Gastrocnemius medialis (tissue), 4 donors: ENCODE data around the gene FBXL7. TPM values are rescaled to one million over a fixed set of nuclear protein-coding genes. Genes with fewer than 3 reads are reported as not detected.

ENCODE experiments used
- ATAC-seq, 2 donors: fragments of 150-250 bp; one replicate each; pipeline ENCODE4 v1.9.1; 2016
- DNase-seq, 2 donors: peaks; one replicate each; pipeline ENCODE4 v3.0.0-alpha.2; 2019
- H3K27ac ChIP-seq, 4 donors: fragments of 200-600 bp; sonication (generic); 1 replicate in 1 of 4; 2 replicates in 3 of 4; pipeline ENCODE4 v1.5.1; 2016 to 2018; ENCODE audit warnings: mild to moderate bottlenecking in 2 of 4, moderate library complexity in 1 of 4
- H3K27me3 ChIP-seq, 3 donors: fragments of 200-600 bp; sonication (generic) in 2 of 3; 1 replicate in 1 of 3; 2 replicates in 2 of 3; pipeline versions ENCODE4 v1.5.1 to v1.6.0; 2016 to 2019; ENCODE audit warnings: mild to moderate bottlenecking in 1 of 3, moderate library complexity in 1 of 3
- H3K36me3 ChIP-seq, 2 donors: fragments of 200-600 bp; sonication (generic) in 1 of 2; one replicate each; pipeline ENCODE4 v1.5.1; 2017 to 2018
- H3K4me1 ChIP-seq, 2 donors: fragments of 200-600 bp; sonication (generic) in 1 of 2; one replicate each; pipeline ENCODE4 v1.5.1; 2016 to 2017; ENCODE audit warnings: mild to moderate bottlenecking in 2 of 2
- H3K4me3 ChIP-seq, 4 donors: fragments of 200-600 bp; sonication (generic) in 3 of 4; 1 replicate in 1 of 4; 2 replicates in 3 of 4; pipeline ENCODE4 v1.5.1; 2016 to 2019; ENCODE audit warnings: mild to moderate bottlenecking in 2 of 4
- H3K9me3 ChIP-seq, 3 donors: fragments of 200-600 bp; sonication (generic) in 2 of 3; 1 replicate in 1 of 3; 2 replicates in 2 of 3; pipeline ENCODE4 v1.5.1; 2016 to 2019
- CTCF ChIP-seq, 5 experiments: fragments of 450-650 bp in 3 of 5; fragments of 200-600 bp in 2 of 5; sonication (generic) in 2 of 5; IDR thresholded peaks in 4 of 5; conservative IDR thresholded peaks in 1 of 5; 1 replicate in 4 of 5; 2 replicates in 1 of 5; pipeline ENCODE4 v1.5.1; 2016 to 2019; ENCODE audit warnings: antibody characterized with exemption in 5 of 5, mild to moderate bottlenecking in 3 of 5, moderate library complexity in 3 of 5
- POLR2A ChIP-seq, 2 donors: fragments of 450-650 bp; IDR thresholded peaks; one replicate each; pipeline ENCODE4 v1.6.1; 2017; ENCODE audit warnings: antibody characterized with exemption in 2 of 2, mild to moderate bottlenecking in 2 of 2, moderate library complexity in 2 of 2
- in situ Hi-C, 4 donors: fragments of 200-750 bp; cut with MboI; loops; one replicate each; pipeline versions ENCODE4 v1.15.0 to v1.8.0; 2017; ENCODE audit warnings: low sequenced_read_pairs in 4 of 4
- intact Hi-C: fragments of 100-400 bp; cut with DNase I; formaldehyde crosslinking; loops from one replicate; pipeline ENCODE4 v1.15.1; 2023; ENCODE audit warnings: low total_unique reads
- total RNA-seq, 4 donors: library from RNA; depleted of rRNA; stranded (reverse); fragments of >200 nt; gene quantifications; one replicate each; pipeline versions ENCODE4 v1.1.0 to v1.2.3, GENCODE V29; 2016

The FBXL7 gene
- total RNA-seq, 4 donors from 2014 or later: 2.4 to 4.9 (median 3.1) TPM

GRCh38 chr5:15550502-15551112, 50.6 kb downstream of the FBXL7 start:
- no peak for TF ChIP-seq CTCF (IDR thresholded peaks at IDR 0.05 in 4 of 5, conservative IDR thresholded peaks at IDR 0.05 in 1 of 5)
- TF ChIP-seq POLR2A (IDR thresholded peaks at IDR 0.05): no peak
- no peaks in the 10 kb centered on the region for H3K4me1 ChIP-seq
- H3K4me3 ChIP-seq: no peak overlapping the region
- ATAC-seq (no peak), DNase-seq (no peak)
- in situ Hi-C loops: no loop called here
- no peaks in the 10 kb centered on the region for H3K9me3 ChIP-seq
- no peaks in the 10 kb centered on the region for H3K36me3 ChIP-seq
- no peaks in the 10 kb centered on the region for H3K27me3 ChIP-seq
- no peak overlapping the region for H3K27ac ChIP-seq
- intact Hi-C loops: no loop called here

GRCh38 chr5:15551113-15551504, 51.1 kb downstream of the FBXL7 start:
- H3K27me3 ChIP-seq: no peaks in the 10 kb centered on the region
- H3K36me3 ChIP-seq: no peaks in the 10 kb centered on the region
- ATAC-seq (no peak), DNase-seq (no peak)
- intact Hi-C loops: no loop called here
- no peak overlapping the region for H3K27ac ChIP-seq
- no peaks in the 10 kb centered on the region for H3K4me1 ChIP-seq
- TF ChIP-seq POLR2A (IDR thresholded peaks at IDR 0.05) (no peak), CTCF (IDR thresholded peaks at IDR 0.05 in 4 of 5, conservative IDR thresholded peaks at IDR 0.05 in 1 of 5) (no peak)
- no peak overlapping the region for H3K4me3 ChIP-seq
- in situ Hi-C loops: no loop called here
- no peaks in the 10 kb centered on the region for H3K9me3 ChIP-seq

GRCh38 chr5:15554542-15554941, 54.6 kb downstream of the FBXL7 start:
- Histone ChIP-seq H3K27ac (no peak overlapping the region), H3K9me3 (no peaks in the 10 kb centered on the region), H3K4me3 (no peak overlapping the region), H3K36me3 (no peaks in the 10 kb centered on the region), H3K27me3 (no peaks in the 10 kb centered on the region), H3K4me1 (no peaks in the 10 kb centered on the region)
- DNase-seq (no peak), ATAC-seq (no peak)
- intact Hi-C loops (no loop called here), in situ Hi-C loops (no loop called here)
- TF ChIP-seq POLR2A (IDR thresholded peaks at IDR 0.05) (no peak), CTCF (IDR thresholded peaks at IDR 0.05 in 4 of 5, conservative IDR thresholded peaks at IDR 0.05 in 1 of 5) (no peak)

GRCh38 chr5:15555176-15555575, 55.2 kb downstream of the FBXL7 start:
- no peaks in the 10 kb centered on the region for H3K9me3 ChIP-seq
- in situ Hi-C loops: no loop called here
- TF ChIP-seq CTCF (IDR thresholded peaks at IDR 0.05 in 4 of 5, conservative IDR thresholded peaks at IDR 0.05 in 1 of 5) (no peak), POLR2A (IDR thresholded peaks at IDR 0.05) (no peak)
- no peaks in the 10 kb centered on the region for H3K27me3 ChIP-seq
- intact Hi-C loops: no loop called here
- no peak for ATAC-seq
- DNase-seq: no peak
- no peak overlapping the region for H3K27ac ChIP-seq
- no peaks in the 10 kb centered on the region for H3K36me3 ChIP-seq
- H3K4me3 ChIP-seq: no peak overlapping the region
- H3K4me1 ChIP-seq: no peaks in the 10 kb centered on the region

- H3K27ac ChIP-seq: no peak overlapping the region
- no peak for ATAC-seq
Measured at GRCh38 chr5:15558240-15558639, 58.3 kb downstream of the FBXL7 start.

More at GRCh38 chr5:15558240-15558639, 58.3 kb downstream of the FBXL7 start:
- Histone ChIP-seq H3K9me3 (no peaks in the 10 kb centered on the region), H3K27me3 (no peaks in the 10 kb centered on the region), H3K4me3 (no peak overlapping the region), H3K36me3 (no peaks in the 10 kb centered on the region), H3K4me1 (no peaks in the 10 kb centered on the region)
- in situ Hi-C loops: no loop called here
- no peak for DNase-seq
- TF ChIP-seq CTCF (IDR thresholded peaks at IDR 0.05 in 4 of 5, conservative IDR thresholded peaks at IDR 0.05 in 1 of 5) (no peak), POLR2A (IDR thresholded peaks at IDR 0.05) (no peak)
- intact Hi-C loops: no loop called here
